ENCODE results near the gene ENC1.

ENC1 gene

DNA sequence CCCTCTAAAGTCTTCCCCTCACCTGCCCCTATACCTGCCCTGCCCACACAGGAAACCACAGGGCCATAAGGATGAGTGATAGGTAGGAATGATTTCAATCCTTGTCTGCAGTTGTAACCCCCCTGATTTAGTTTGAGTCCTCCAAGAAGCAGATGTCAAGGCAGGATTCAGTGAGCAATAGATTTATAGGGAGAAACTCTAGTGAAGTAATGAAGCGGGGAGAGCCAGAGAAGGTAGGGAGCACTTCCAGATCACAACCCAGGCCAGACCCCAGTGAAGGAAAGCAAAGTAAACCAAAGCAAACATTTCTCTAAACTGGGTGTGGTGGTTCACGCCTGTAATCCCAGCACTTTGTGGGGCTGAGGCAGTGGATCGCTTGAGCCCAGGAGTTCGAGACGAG lies 22.4 kb downstream of the ENC1 start:
- Histone ChIP-seq H3K27ac (replicated peaks; ENCODE audit: low read length) (no peak overlapping the region), H4K8ac (ENCODE audit: low read depth, low read length) (no peak overlapping the region), H3K9ac (ENCODE audit: low read depth, low read length, poor library complexity) (no peak overlapping the region), H3K79me1 (ENCODE audit: low read depth, low read length) (no peaks in the 10 kb centered on the region), H3K23ac (ENCODE audit: low read depth, low read length, poor library complexity) (no peak overlapping the region), H3K27me3 (ENCODE audit: control insufficient read depth in 3 of 3, insufficient read depth in 3 of 3, low read depth in 1 of 3, low read length in 3 of 3) (no peaks in the 10 kb centered on the region), H3K4me3 (ENCODE audit: low read length in 2 of 2) (no peak overlapping the region), H3K4me2 (ENCODE audit: insufficient read depth, low read length, poor library complexity, severe bottlenecking) (no peak overlapping the region), H2AFZ (ENCODE audit: low read length) (no peak overlapping the region), H3K36me3 (replicated peaks in 1 of 2; ENCODE audit: control insufficient read depth in 2 of 2, insufficient read depth in 2 of 2, low read length in 2 of 2) (no peaks in the 10 kb centered on the region), H3K4me1 (ENCODE audit: control insufficient read depth in 2 of 2, insufficient read depth in 1 of 2, low read depth in 1 of 2, low read length in 2 of 2) (peaks cover 11% of the 10 kb centered on the region in 2 donors), H2BK12ac (ENCODE audit: low read length) (no peak overlapping the region), H2BK120ac (ENCODE audit: low read depth, low read length) (no peak overlapping the region), H2BK15ac (ENCODE audit: low read length) (no peak overlapping the region), H3K14ac (ENCODE audit: low read length) (no peak overlapping the region), H2BK5ac (ENCODE audit: low read length) (no peak overlapping the region), H4K91ac (ENCODE audit: low read depth, low read length, poor library complexity) (no peak overlapping the region), H2AK5ac (ENCODE audit: low read depth, low read length) (no peak overlapping the region), H3K4ac (ENCODE audit: low read length) (no peak overlapping the region), H3K9me3 (replicated peaks in 1 of 2; ENCODE audit: control insufficient read depth in 2 of 2, insufficient read depth in 1 of 2, low read depth in 1 of 2, low read length in 2 of 2) (peaks cover 2 to 5% of the 10 kb centered on the region in 2 donors), H3K18ac (ENCODE audit: low read length) (peak overlapping the region; percentile 67)
- DNase-seq (ENCODE audit: low spot score) = no peak
- no CpG with 5 or more reads among the region's 5 CpGs for WGBS, 2 donors (ENCODE audit: extremely low coverage in 2 of 2, insufficient read length in 2 of 2, insufficient replicate concordance in 1 of 2)

DNA sequence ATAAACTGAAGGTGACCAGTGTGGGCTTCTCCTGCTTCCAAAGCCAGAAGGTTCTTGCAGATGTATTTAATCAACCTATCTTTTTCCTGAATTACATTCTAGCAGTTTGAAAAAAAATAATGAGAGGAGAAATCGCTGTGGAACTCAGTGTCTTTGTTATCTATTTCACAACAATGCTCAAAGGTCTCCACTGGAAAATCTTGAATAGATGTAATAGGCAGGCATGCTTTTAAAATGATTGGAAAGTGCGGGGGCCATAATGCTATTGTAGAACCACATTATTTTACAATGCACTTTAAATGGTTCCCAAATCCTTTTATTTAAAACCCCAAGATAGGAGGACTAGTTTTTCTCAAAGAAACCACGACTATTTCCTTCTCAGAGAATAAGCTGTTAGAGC lies 23.3 kb downstream of the ENC1 start:
- peaks cover 5 to 7% of the 10 kb centered on the region in 2 donors for H3K4me1 ChIP-seq (ENCODE audit: control insufficient read depth in 2 of 2, insufficient read depth in 1 of 2, low read depth in 1 of 2, low read length in 2 of 2)
- no peak overlapping the region for H2AFZ ChIP-seq (ENCODE audit: low read length)
- H3K9ac ChIP-seq (ENCODE audit: low read depth, low read length, poor library complexity) = no peak overlapping the region
- H3K4ac ChIP-seq (ENCODE audit: low read length) = no peak overlapping the region
- no peak overlapping the region for H2AK5ac ChIP-seq (ENCODE audit: low read depth, low read length)
- H2BK15ac ChIP-seq (ENCODE audit: low read length) = no peak overlapping the region
- H3K23ac ChIP-seq (ENCODE audit: low read depth, low read length, poor library complexity) = no peak overlapping the region
- H3K27me3 ChIP-seq (ENCODE audit: control insufficient read depth in 3 of 3, insufficient read depth in 3 of 3, low read depth in 1 of 3, low read length in 3 of 3) = no peaks in the 10 kb centered on the region
- no peak overlapping the region for H3K4me2 ChIP-seq (ENCODE audit: insufficient read depth, low read length, poor library complexity, severe bottlenecking)
- no CpG with 5 or more reads among the region's 3 CpGs for WGBS, 2 donors (ENCODE audit: extremely low coverage in 2 of 2, insufficient read length in 2 of 2, insufficient replicate concordance in 1 of 2)
- no peak for DNase-seq (ENCODE audit: low spot score)
- no peak overlapping the region for H4K8ac ChIP-seq (ENCODE audit: low read depth, low read length)
- H4K91ac ChIP-seq (ENCODE audit: low read depth, low read length, poor library complexity) = no peak overlapping the region
- H3K27ac ChIP-seq (replicated peaks; ENCODE audit: low read length) = no peak overlapping the region
- no peak overlapping the region for H2BK5ac ChIP-seq (ENCODE audit: low read length)
- H3K18ac ChIP-seq (ENCODE audit: low read length) = no peak overlapping the region
- peaks cover 2 to 5% of the 10 kb centered on the region in 2 donors for H3K9me3 ChIP-seq (replicated peaks in 1 of 2; ENCODE audit: control insufficient read depth in 2 of 2, insufficient read depth in 1 of 2, low read depth in 1 of 2, low read length in 2 of 2)
- H2BK12ac ChIP-seq (ENCODE audit: low read length) = no peak overlapping the region
- no peak overlapping the region for H3K4me3 ChIP-seq (ENCODE audit: low read length in 2 of 2)
- H3K79me1 ChIP-seq (ENCODE audit: low read depth, low read length) = no peaks in the 10 kb centered on the region
- H3K36me3 ChIP-seq (replicated peaks in 1 of 2; ENCODE audit: control insufficient read depth in 2 of 2, insufficient read depth in 2 of 2, low read length in 2 of 2) = no peaks in the 10 kb centered on the region
- H3K14ac ChIP-seq (ENCODE audit: low read length) = no peak overlapping the region
- no peak overlapping the region for H2BK120ac ChIP-seq (ENCODE audit: low read depth, low read length)

DNA sequence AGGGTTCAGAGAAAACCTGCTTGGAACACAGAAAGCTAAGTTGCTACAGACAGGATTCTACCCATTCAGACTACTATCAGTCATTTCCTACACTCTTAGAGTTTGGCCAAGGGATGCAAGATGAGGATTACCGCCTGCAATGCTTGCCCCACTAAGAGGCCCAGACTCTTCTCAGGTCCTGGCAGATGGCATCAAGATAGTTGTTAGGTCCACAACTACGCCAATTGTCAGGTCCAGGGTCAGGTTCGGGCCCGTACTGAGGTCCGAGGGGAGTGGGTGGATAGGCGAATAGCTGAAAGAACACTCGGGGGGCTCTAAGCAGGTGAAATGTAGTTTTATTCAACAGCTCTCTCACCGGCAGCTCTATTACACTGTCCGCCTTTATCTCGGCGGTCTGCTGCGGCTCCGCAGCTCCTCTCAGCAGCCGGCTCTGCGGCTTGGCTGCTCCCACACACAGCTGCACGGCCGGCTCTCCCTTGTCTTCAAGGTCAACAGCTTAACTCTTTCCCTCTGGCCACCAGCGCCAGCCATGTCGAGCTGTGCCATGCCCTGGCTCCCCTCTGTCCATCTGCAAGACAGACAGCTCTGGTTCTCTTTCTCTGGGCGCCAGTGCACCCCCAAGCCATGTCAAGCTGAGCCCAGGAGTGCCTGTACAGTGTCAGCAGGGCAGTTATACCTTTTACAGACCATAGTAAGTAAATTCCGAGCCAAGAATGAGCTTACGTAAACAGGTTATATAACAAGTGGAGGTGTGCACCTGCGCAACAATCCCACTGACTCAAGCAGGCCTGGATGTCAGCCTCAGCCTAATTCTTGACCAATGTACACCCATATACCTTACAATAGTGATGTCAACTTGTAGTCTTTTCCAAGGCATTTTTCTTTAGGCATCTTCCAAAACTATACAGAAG lies 24.0 kb downstream of the ENC1 start:
- H3K9me3 ChIP-seq (replicated peaks in 1 of 2; ENCODE audit: control insufficient read depth in 2 of 2, insufficient read depth in 1 of 2, low read depth in 1 of 2, low read length in 2 of 2) = peaks cover 2 to 5% of the 10 kb centered on the region in 2 donors
- no CpG with 5 or more reads among the region's 23 CpGs for WGBS, 2 donors (ENCODE audit: extremely low coverage in 2 of 2, insufficient read length in 2 of 2, insufficient replicate concordance in 1 of 2)

DNA sequence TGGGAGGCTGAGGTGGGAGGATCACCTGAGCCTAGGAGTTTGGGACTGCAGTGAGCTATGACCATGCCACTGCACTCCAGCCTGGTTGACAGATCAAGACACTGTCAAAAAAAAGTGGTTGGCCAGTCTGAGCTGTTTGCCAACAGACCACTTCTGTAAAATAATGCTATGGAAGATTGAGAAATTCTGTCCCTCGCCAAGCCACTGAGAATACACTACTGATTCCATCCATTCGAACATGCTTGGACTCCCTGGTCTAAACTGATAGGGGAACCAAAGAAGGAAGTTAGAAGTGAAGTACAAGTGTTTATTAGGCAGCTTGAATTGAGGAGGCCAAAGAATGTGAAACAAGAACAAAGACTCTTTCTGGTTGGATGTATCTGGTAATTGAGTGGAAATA lies 27.2 kb downstream of the ENC1 start:
- Histone ChIP-seq H3K9ac (ENCODE audit: low read depth, low read length, poor library complexity) (no peak overlapping the region), H3K4me2 (ENCODE audit: insufficient read depth, low read length, poor library complexity, severe bottlenecking) (no peak overlapping the region), H2BK5ac (ENCODE audit: low read length) (no peak overlapping the region), H3K18ac (ENCODE audit: low read length) (no peak overlapping the region), H2AK5ac (ENCODE audit: low read depth, low read length) (no peak overlapping the region), H4K8ac (ENCODE audit: low read depth, low read length) (no peak overlapping the region), H2AFZ (ENCODE audit: low read length) (no peak overlapping the region), H3K4me1 (ENCODE audit: control insufficient read depth in 2 of 2, insufficient read depth in 1 of 2, low read depth in 1 of 2, low read length in 2 of 2) (peaks cover 2 to 8% of the 10 kb centered on the region in 2 donors), H3K27me3 (ENCODE audit: control insufficient read depth in 3 of 3, insufficient read depth in 3 of 3, low read depth in 1 of 3, low read length in 3 of 3) (no peaks in the 10 kb centered on the region), H3K9me3 (replicated peaks in 1 of 2; ENCODE audit: control insufficient read depth in 2 of 2, insufficient read depth in 1 of 2, low read depth in 1 of 2, low read length in 2 of 2) (no peaks in the 10 kb centered on the region), H2BK12ac (ENCODE audit: low read length) (no peak overlapping the region), H4K91ac (ENCODE audit: low read depth, low read length, poor library complexity) (no peak overlapping the region), H2BK120ac (ENCODE audit: low read depth, low read length) (no peak overlapping the region), H2BK15ac (ENCODE audit: low read length) (no peak overlapping the region), H3K4me3 (ENCODE audit: low read length in 2 of 2) (no peak overlapping the region), H3K14ac (ENCODE audit: low read length) (no peak overlapping the region), H3K27ac (replicated peaks; ENCODE audit: low read length) (no peak overlapping the region), H3K4ac (ENCODE audit: low read length) (no peak overlapping the region), H3K23ac (ENCODE audit: low read depth, low read length, poor library complexity) (no peak overlapping the region), H3K36me3 (replicated peaks in 1 of 2; ENCODE audit: control insufficient read depth in 2 of 2, insufficient read depth in 2 of 2, low read length in 2 of 2) (no peaks in the 10 kb centered on the region), H3K79me1 (ENCODE audit: low read depth, low read length) (no peaks in the 10 kb centered on the region)
- no CpG with 5 or more reads among the region's 2 CpGs for WGBS, 2 donors (ENCODE audit: extremely low coverage in 2 of 2, insufficient read length in 2 of 2, insufficient replicate concordance in 1 of 2)
- no peak for DNase-seq (ENCODE audit: low spot score)

More for the DNA sequence above, 24.0 kb downstream of the ENC1 start:
- Histone ChIP-seq H3K79me1 (ENCODE audit: low read depth, low read length) (no peaks in the 10 kb centered on the region), H3K23ac (ENCODE audit: low read depth, low read length, poor library complexity) (no peak overlapping the region), H2AFZ (ENCODE audit: low read length) (peak overlapping the region; percentile 28), H3K27ac (replicated peaks; ENCODE audit: low read length) (no peak overlapping the region), H4K8ac (ENCODE audit: low read depth, low read length) (no peak overlapping the region), H2AK5ac (ENCODE audit: low read depth, low read length) (no peak overlapping the region), H3K14ac (ENCODE audit: low read length) (no peak overlapping the region), H3K4ac (ENCODE audit: low read length) (no peak overlapping the region), H3K18ac (ENCODE audit: low read length) (peak overlapping the region; percentile 9), H3K36me3 (replicated peaks in 1 of 2; ENCODE audit: control insufficient read depth in 2 of 2, insufficient read depth in 2 of 2, low read length in 2 of 2) (no peaks in the 10 kb centered on the region), H2BK5ac (ENCODE audit: low read length) (no peak overlapping the region), H3K4me3 (ENCODE audit: low read length in 2 of 2) (no peak overlapping the region), H3K9ac (ENCODE audit: low read depth, low read length, poor library complexity) (no peak overlapping the region), H3K4me1 (ENCODE audit: control insufficient read depth in 2 of 2, insufficient read depth in 1 of 2, low read depth in 1 of 2, low read length in 2 of 2) (peaks cover 0 to 8% of the 10 kb centered on the region in 2 donors), H3K27me3 (ENCODE audit: control insufficient read depth in 3 of 3, insufficient read depth in 3 of 3, low read depth in 1 of 3, low read length in 3 of 3) (no peaks in the 10 kb centered on the region), H2BK15ac (ENCODE audit: low read length) (no peak overlapping the region), H2BK12ac (ENCODE audit: low read length) (peak overlapping the region; percentile 4), H4K91ac (ENCODE audit: low read depth, low read length, poor library complexity) (no peak overlapping the region), H2BK120ac (ENCODE audit: low read depth, low read length) (no peak overlapping the region), H3K4me2 (ENCODE audit: insufficient read depth, low read length, poor library complexity, severe bottlenecking) (no peak overlapping the region)
- no peak for DNase-seq (ENCODE audit: low spot score)
